HL-60/S4 (cell line): Measurements from ENCODE around the gene KRT13.
"Not testable (repeated sequence)": the region's sequence is repeated elsewhere in the genome, so short reads cannot be mapped to it uniquely, and the experiment has no call there.

Experiments used
- in situ Hi-C: fragments of 300-500 bp; cut with MboI; formaldehyde crosslinking; loops from 2 replicates; pipeline ENCODE4 v1.14.3; 2022; ENCODE audit warnings: low sequenced_read_pairs

The KRT13 gene

GRCh38 chr17:41505007-41505808 lies at the start of gene KRT13:
KRT13 (minus strand) TSS chr17:41505612; CDS start chr17:41505550, 62 bp downstream.
- in situ Hi-C loops: no loop called here

- in situ Hi-C loops: no loop called here
Measured at GRCh38 chr17:41553987-41554680, 48.7 kb upstream of the KRT13 start.

GRCh38 chr17:41553176-41553575 lies 47.8 kb upstream of the KRT13 start:
- in situ Hi-C loops: no loop called here

- in situ Hi-C loops: no loop called here
Measured at GRCh38 chr17:41552455-41552854, 47.0 kb upstream of the KRT13 start.

GRCh38 chr17:41551365-41551764 lies 46.0 kb upstream of the KRT13 start:
- in situ Hi-C loops: no loop called here

GRCh38 chr17:41549596-41550039 lies 44.2 kb upstream of the KRT13 start:
- in situ Hi-C loops: no loop called here

- in situ Hi-C loops: no loop called here
Measured at GRCh38 chr17:41548844-41549595, 43.6 kb upstream of the KRT13 start.

GRCh38 chr17:41547921-41548843 lies 42.8 kb upstream of the KRT13 start:
- in situ Hi-C loops: no loop called here

GRCh38 chr17:41547378-41547841 lies 42.0 kb upstream of the KRT13 start:
- in situ Hi-C loops: no loop called here

- in situ Hi-C loops: no loop called here
Measured at GRCh38 chr17:41546819-41547218, 41.4 kb upstream of the KRT13 start.

GRCh38 chr17:41545829-41546410 lies 40.5 kb upstream of the KRT13 start:
- in situ Hi-C loops: no loop called here

- in situ Hi-C loops: no loop called here
Measured at GRCh38 chr17:41544935-41545334, 39.5 kb upstream of the KRT13 start.

GRCh38 chr17:41544491-41544892 lies 39.1 kb upstream of the KRT13 start:
- in situ Hi-C loops: no loop called here

- in situ Hi-C loops: not testable (repeated sequence)
Measured at GRCh38 chr17:41542786-41543185, 37.4 kb upstream of the KRT13 start.

GRCh38 chr17:41542357-41542756 lies 36.9 kb upstream of the KRT13 start:
- in situ Hi-C loops: no loop called here

- in situ Hi-C loops: no loop called here
Measured at GRCh38 chr17:41540921-41541625, 35.7 kb upstream of the KRT13 start.

GRCh38 chr17:41539979-41540701 lies 34.7 kb upstream of the KRT13 start:
- in situ Hi-C loops: no loop called here

- in situ Hi-C loops: no loop called here
Measured at GRCh38 chr17:41539071-41539492, 33.7 kb upstream of the KRT13 start.

- in situ Hi-C loops: no loop called here
Measured at GRCh38 chr17:41538565-41538991, 33.2 kb upstream of the KRT13 start.
